GM18951 (cell line): ENCODE measurements around the gene RPTOR.
A peak's percentile ranks its signal among the peaks of the same experiment; 100 is the strongest.

ENCODE experiments used
- POLR2A ChIP-seq: IDR thresholded peaks from 4 replicates; pipeline ENCODE4 v1.6.1; 2011; ENCODE audit warnings: mild to moderate bottlenecking; ENCODE audit not compliant: insufficient read length, insufficient read depth; ENCODE audit errors: extremely low read depth
- in situ Hi-C: fragments of 300-500 bp; cut with MboI; formaldehyde crosslinking; loops from one replicate; pipeline ENCODE4 v1.12.0; 2022; ENCODE audit warnings: low sequenced_read_pairs, mixed read lengths, inconsistent platforms; ENCODE audit not compliant: unreplicated experiment

Gene RPTOR

DNA sequence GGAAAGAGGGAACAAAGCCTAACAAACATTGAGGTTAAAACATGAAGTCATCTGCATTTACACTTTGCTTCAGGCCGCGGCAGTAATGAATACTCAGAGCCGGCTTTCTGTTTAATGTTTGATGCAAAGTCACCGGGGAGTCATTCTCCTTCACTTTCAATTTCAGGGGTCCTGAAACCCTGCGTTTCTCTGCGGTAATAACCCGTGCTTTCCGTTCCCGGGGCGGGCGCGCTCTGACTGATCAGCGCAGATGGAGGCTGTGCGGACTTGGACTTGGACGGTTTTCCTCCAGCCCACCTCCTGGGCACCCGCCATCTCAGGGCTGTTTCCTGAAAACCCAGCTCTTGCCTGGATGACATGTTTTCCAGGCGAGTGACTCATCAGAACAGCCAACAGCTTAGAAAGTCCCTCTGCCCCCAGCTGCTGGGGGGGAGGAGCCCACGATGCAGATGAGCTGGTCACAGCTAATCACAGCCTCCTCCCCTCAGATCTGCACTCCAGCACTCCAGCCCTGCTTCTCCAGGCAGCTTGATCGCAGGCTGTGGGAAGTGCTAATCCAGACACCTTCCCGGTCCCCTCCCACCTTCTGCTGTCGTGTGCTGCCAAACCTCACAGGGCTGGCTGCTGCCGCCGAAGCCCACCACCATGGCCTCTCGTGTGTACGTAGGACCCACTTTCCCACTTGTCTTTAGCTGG lies 288.4 kb downstream of the RPTOR start:
- in situ Hi-C loops: no loop called here
- peak; percentile 65 for TF ChIP-seq POLR2A

DNA sequence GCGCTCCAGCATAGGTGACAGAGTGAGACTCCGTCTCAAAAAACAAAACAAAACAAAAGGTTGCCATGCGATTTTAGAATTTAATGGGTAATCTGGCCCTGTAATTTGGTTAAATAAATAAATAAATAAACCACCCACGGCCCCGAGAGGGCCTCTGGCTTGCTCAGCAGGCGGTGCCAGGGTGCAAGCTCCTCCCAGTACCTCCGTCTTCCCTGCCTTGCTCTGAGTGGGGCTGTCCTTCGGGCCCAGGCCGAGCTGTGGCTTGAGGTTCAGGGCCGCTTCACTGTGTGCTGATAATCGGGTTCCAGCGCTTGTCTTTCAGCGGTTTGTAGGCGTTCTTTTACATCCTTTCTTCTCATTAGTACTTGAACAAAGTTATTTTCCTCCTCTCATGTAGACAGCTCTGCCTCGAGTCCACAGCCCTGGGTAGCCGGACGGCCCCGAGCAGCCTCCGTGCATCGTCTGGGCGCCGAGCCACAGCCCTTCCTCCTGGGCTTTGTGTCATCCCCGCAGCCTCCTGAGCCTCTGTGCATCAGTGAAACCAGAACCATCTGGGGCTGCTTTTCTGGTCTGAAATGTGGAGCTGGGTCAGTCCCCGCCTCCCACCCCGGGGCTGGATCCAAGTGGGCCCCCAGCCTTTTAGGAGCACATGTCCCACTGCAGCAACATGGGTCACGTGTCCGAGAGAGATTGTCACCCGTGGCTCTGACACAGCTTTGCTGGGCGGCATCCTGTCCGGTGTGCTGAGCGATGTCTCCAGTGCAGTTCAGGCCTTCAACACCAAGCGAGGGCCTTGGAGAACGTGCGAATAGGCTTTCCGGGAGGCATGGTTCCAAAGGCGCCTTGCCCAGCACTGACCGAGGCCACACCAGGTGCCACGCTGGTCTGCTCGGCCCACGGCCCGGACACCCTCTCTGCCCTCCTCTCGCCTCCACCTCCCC lies 289.6 kb downstream of the RPTOR start:
- TF ChIP-seq POLR2A: no peak
- in situ Hi-C loops: no loop called here

GRCh38 chr17:80834893-80835275 lies 290.2 kb downstream of the RPTOR start:
- no peak for TF ChIP-seq POLR2A
- in situ Hi-C loops: no loop called here

- no peak for TF ChIP-seq POLR2A
- in situ Hi-C loops: no loop called here
Observed at GRCh38 chr17:80835816-80836657, 291.4 kb downstream of the RPTOR start.

DNA sequence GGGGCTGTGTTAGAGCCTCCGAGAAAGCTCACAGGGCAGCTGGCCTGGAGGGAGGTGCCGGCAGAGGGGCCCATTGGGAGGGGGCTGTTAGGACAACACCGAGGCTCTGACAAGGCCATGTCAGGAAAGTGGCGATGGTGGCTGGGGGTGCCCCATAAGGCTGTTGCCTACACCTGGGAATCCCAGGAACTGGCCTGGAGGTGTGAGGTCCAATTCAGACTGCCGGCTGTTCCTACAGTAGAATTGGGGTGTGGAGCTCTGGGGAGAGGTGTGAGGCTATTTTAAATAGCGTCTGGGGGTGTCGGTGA lies 292.0 kb downstream of the RPTOR start:
- TF ChIP-seq POLR2A: no peak
- in situ Hi-C loops: no loop called here

DNA sequence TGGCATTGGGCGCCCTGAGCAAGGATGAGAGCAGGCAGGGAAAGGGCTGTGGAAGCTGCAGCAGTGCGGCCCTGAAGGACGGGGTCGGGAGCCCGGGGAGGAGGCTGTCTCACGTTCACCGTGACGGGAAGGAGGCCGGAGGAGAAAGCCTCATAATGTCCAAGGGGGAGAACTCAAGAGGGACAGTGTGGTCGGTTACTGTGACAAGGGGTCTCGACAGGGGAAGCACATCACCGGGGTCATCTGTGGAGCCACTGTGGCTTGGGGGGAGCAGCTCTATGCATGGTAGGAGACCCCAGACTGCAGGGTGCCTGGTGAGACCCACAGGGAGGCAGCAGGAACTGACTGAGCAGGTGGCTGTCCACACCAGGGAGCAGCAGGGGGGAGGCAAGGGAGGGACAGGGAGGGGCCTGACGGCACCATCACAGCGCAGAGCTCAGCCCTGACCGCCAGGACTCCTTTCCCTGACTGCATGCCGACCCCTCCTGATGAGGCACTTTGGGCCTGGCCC lies 292.4 kb downstream of the RPTOR start:
- in situ Hi-C loops: no loop called here

DNA sequence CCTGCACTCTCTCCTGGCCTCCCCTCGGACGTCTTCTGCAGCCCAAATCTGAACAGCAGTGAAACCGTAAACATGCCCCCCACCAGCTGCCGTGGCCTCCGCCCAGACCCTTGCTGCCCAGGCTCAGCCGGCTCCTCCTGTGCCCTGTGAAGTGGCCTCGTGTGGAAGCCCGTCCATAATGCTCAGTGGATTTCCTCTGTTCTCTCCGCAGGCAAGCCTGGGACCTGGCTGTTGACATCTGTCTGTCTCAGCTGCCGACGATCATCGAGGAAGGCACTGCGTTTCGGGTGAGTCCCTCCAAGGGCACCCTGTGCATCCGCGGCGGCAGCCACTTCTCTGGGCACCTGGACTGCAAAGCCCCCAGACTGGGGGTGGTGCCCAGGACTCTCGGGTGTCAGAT lies 293.1 kb downstream of the RPTOR start:
- in situ Hi-C loops: no loop called here
- TF ChIP-seq POLR2A: no peak

More for the DNA sequence above, 292.4 kb downstream of the RPTOR start:
- no peak for TF ChIP-seq POLR2A

DNA sequence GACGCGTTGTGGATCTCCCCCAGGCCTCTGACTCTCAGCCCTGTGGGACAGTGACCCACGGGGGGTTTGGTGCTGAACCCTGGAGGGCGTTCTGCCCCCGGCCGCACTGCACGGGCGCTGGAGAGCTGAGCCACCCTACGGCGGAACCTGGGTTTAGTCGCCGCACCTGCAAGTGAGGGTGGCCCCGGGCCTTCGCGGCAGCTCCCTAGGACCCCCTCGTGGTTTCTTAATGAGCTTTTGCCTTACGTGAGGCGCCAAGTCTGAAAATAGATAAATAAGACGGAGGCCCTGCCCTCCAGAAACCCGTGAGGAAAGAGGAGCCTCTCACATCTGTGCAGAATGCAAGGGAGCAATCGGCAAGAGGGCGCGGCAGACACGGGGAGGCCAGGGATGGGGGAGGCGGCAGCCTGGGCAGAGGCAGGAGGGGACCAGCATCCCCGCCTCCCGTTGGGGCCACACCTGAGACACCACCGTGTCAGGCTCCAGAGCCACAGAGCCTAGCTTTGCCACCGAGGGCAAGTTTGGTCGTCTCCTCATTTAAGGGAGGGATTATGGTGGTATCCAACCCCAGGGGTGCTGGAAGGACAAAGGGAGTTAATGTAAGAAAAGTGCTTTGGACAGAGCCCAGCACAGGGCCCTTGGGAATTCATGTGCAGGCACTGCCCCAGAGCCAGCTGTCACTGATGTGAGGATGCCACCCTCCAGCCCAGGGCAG lies 293.8 kb downstream of the RPTOR start:
- in situ Hi-C loops: no loop called here
- no peak for TF ChIP-seq POLR2A

GRCh38 chr17:80839026-80839345 lies 294.3 kb downstream of the RPTOR start:
- in situ Hi-C loops: no loop called here
- no peak for TF ChIP-seq POLR2A

GRCh38 chr17:80839511-80839941 lies 294.9 kb downstream of the RPTOR start:
- in situ Hi-C loops: no loop called here
- no peak for TF ChIP-seq POLR2A

GRCh38 chr17:80839970-80840369 lies 295.3 kb downstream of the RPTOR start:
- no peak for TF ChIP-seq POLR2A
- in situ Hi-C loops: no loop called here

DNA sequence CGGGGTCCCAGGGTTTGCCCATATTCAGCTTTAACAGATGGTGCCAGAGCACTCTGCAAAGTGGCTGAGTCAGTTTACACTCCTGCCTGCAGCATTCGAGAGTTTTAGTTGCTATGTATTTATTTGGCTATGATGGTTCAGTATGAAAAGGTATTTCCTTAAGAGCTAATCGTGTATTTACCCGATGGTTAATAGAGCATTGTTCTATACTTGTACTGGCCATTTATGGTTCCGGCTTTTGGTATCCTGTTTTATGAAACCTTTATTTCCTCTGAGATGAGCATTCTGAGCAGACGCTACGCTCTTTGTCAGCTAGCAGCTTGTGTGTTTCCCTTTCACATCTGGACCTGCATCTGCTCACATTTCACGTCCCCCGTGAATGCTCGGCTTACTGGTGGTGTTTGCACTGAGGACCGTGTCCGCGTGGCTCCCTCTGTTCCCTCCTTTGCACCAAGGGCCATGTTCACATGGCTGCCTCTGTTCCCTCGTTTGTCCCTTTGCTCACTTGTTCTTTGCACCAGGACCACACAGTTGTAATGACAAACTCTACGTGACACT lies 297.9 kb downstream of the RPTOR start:
- no peak for TF ChIP-seq POLR2A
- in situ Hi-C loops: no loop called here

GRCh38 chr17:80843741-80844156 lies 299.1 kb downstream of the RPTOR start:
- TF ChIP-seq POLR2A: no peak
- in situ Hi-C loops: no loop called here
